ENCODE measurements around the gene MCUR1. TPM values are rescaled to one million over a fixed set of nuclear protein-coding genes. Genes with fewer than 3 reads are reported as not detected.
"Not testable (repeated sequence)": the region's sequence is repeated elsewhere in the genome, so short reads cannot be mapped to it uniquely, and the experiment has no call there.

MCUR1 gene
- 10 to 100 TPM in 6 of 8 experiments, 1 to 10 TPM in 2; 8.1 to 27.4 (median 13.4) TPM for total RNA-seq

- in situ Hi-C loops (cut with MboI; ENCODE audit: low pct_unique_long_range_greater_than_20kb in 2 of 9, low sequenced_read_pairs in 9 of 9, unreplicated experiment in 9 of 9): no loop called here
- 0 to 5% (median 0%) methylated on average over 1 to 22 of the region's 81 CpGs; no CpG with 5 or more reads in 2 of the 10 experiments for WGBS, 10 experiments
Observed at GRCh38 chr6:13814176-13814937, at the start of gene MCUR1. TSS of gene MCUR1 (minus strand) at chr6:13814557. CDS start at chr6:13814429, 128 bp downstream.

GRCh38 chr6:13863699-13864155 is 49.4 kb upstream of the MCUR1 start:
- H3K27ac ChIP-seq: no peak overlapping the region
- in situ Hi-C loops (cut with MboI; ENCODE audit: low pct_unique_long_range_greater_than_20kb in 2 of 9, low sequenced_read_pairs in 9 of 9, unreplicated experiment in 9 of 9): no loop called here
- H3K4me3 ChIP-seq: no peak overlapping the region
- WGBS, 10 experiments: 0 to 82% (median 68%) methylated on average over 1 to 2 of the region's 2 CpGs; no CpG with 5 or more reads in 3 of the 10 experiments
- H3K4me1 ChIP-seq (replicated peaks in 1 of 2): no peaks in the 10 kb centered on the region
- ATAC-seq (replicated peaks in 6 of 8): peak in 1 of 8 experiments; percentile 31

More at GRCh38 chr6:13814176-13814937, at the start of gene MCUR1:
- Histone ChIP-seq H3K4me3 (peak within 1 kb of the TSS; percentile 54 to 90 (median 84)), H3K27ac (peak within 1 kb of the TSS; percentile 93 to 94), H3K4me1 (replicated peaks in 1 of 2) (peaks cover 7 to 11% of the 10 kb centered on the region in 2 donors)
- ATAC-seq (replicated peaks in 6 of 8): peak; percentile 73 to 89 (median 87)

GRCh38 chr6:13860556-13861185 is 46.3 kb upstream of the MCUR1 start:
- H3K4me3 ChIP-seq: peak overlapping the region in 2 of 5 donors; percentile 20 to 27
- 96 to 100% (median 100%) methylated on average over 1 to 2 of the region's 3 CpGs; no CpG with 5 or more reads in 6 of the 10 experiments for WGBS, 10 experiments
- in situ Hi-C loops (cut with MboI; ENCODE audit: low pct_unique_long_range_greater_than_20kb in 2 of 9, low sequenced_read_pairs in 9 of 9, unreplicated experiment in 9 of 9); H3K27ac ChIP-seq; H3K4me1 ChIP-seq (replicated peaks in 1 of 2): not testable (repeated sequence)
- peak in 4 of 8 experiments; percentile 11 to 55 (median 32) for ATAC-seq (replicated peaks in 6 of 8)

GRCh38 chr6:13859871-13860555 is 45.7 kb upstream of the MCUR1 start:
- in situ Hi-C loops (cut with MboI; ENCODE audit: low pct_unique_long_range_greater_than_20kb in 2 of 9, low sequenced_read_pairs in 9 of 9, unreplicated experiment in 9 of 9): no loop called here
- WGBS, 10 experiments: 29 to 75% (median 54%) methylated on average over 2 to 11 of the region's 66 CpGs; no CpG with 5 or more reads in 5 of the 10 experiments

GRCh38 chr6:13854716-13855250 is 40.4 kb upstream of the MCUR1 start:
- H3K4me3 ChIP-seq: no peak overlapping the region
- in situ Hi-C loops (cut with MboI; ENCODE audit: low pct_unique_long_range_greater_than_20kb in 2 of 9, low sequenced_read_pairs in 9 of 9, unreplicated experiment in 9 of 9): no loop called here
- H3K27ac ChIP-seq: no peak overlapping the region
- no peak for ATAC-seq (replicated peaks in 6 of 8)
- 85 to 100% (median 96%) methylated on average over 1 to 20 of the region's 34 CpGs; no CpG with 5 or more reads in 6 of the 10 experiments for WGBS, 10 experiments
- no peaks in the 10 kb centered on the region for H3K4me1 ChIP-seq (replicated peaks in 1 of 2)

More at GRCh38 chr6:13859871-13860555, 45.7 kb upstream of the MCUR1 start:
- H3K27ac ChIP-seq: no peak overlapping the region
- peak overlapping the region in 3 of 5 donors; percentile 20 to 29 (median 27) for H3K4me3 ChIP-seq
- no peaks in the 10 kb centered on the region for H3K4me1 ChIP-seq (replicated peaks in 1 of 2)
- peak in 5 of 8 experiments; percentile 38 to 70 (median 66) for ATAC-seq (replicated peaks in 6 of 8)

- WGBS, 10 experiments: 67 to 100% (median 79%) methylated on average over 1 to 3 of the region's 5 CpGs; no CpG with 5 or more reads in 2 of the 10 experiments
- no peak for ATAC-seq (replicated peaks in 6 of 8)
- Histone ChIP-seq H3K4me1 (replicated peaks in 1 of 2) (no peaks in the 10 kb centered on the region), H3K4me3 (no peak overlapping the region), H3K27ac (no peak overlapping the region)
- in situ Hi-C loops (cut with MboI; ENCODE audit: low pct_unique_long_range_greater_than_20kb in 2 of 9, low sequenced_read_pairs in 9 of 9, unreplicated experiment in 9 of 9): no loop called here
Observed at GRCh38 chr6:13853871-13854270, 39.5 kb upstream of the MCUR1 start.

- Histone ChIP-seq H3K27ac (no peak overlapping the region), H3K4me3 (no peak overlapping the region), H3K4me1 (replicated peaks in 1 of 2) (peaks cover 6 to 11% of the 10 kb centered on the region in 2 donors)
- in situ Hi-C loops (cut with MboI; ENCODE audit: low pct_unique_long_range_greater_than_20kb in 2 of 9, low sequenced_read_pairs in 9 of 9, unreplicated experiment in 9 of 9): no loop called here
- no peak for ATAC-seq (replicated peaks in 6 of 8)
- 46 to 100% (median 94%) methylated on average over 1 to 2 of the region's 2 CpGs; no CpG with 5 or more reads in 3 of the 10 experiments for WGBS, 10 experiments
Observed at GRCh38 chr6:13851803-13852202, 37.4 kb upstream of the MCUR1 start.

- no peak overlapping the region for H3K27ac ChIP-seq
- in situ Hi-C loops (cut with MboI; ENCODE audit: low pct_unique_long_range_greater_than_20kb in 2 of 9, low sequenced_read_pairs in 9 of 9, unreplicated experiment in 9 of 9): no loop called here
- peaks cover 6 to 13% of the 10 kb centered on the region in 2 donors for H3K4me1 ChIP-seq (replicated peaks in 1 of 2)
- WGBS, 10 experiments: 60 to 100% (median 92%) methylated on average over 1 to 3 of the region's 3 CpGs; no CpG with 5 or more reads in 6 of the 10 experiments
- ATAC-seq (replicated peaks in 6 of 8): no peak
- H3K4me3 ChIP-seq: no peak overlapping the region
Observed at GRCh38 chr6:13851330-13851729, 37.0 kb upstream of the MCUR1 start.

- H3K4me3 ChIP-seq; in situ Hi-C loops (cut with MboI; ENCODE audit: low pct_unique_long_range_greater_than_20kb in 2 of 9, low sequenced_read_pairs in 9 of 9, unreplicated experiment in 9 of 9); ATAC-seq (replicated peaks in 6 of 8); H3K27ac ChIP-seq: not testable (repeated sequence)
- WGBS, 10 experiments: 65 to 100% (median 83%) methylated on average over 1 to 5 of the region's 5 CpGs; no CpG with 5 or more reads in 6 of the 10 experiments
- H3K4me1 ChIP-seq (replicated peaks in 1 of 2): peaks cover 6 to 13% of the 10 kb centered on the region in 2 donors
Observed at GRCh38 chr6:13850690-13851089, 36.3 kb upstream of the MCUR1 start.

- peaks cover 6 to 13% of the 10 kb centered on the region in 2 donors for H3K4me1 ChIP-seq (replicated peaks in 1 of 2)
- no peak overlapping the region for H3K4me3 ChIP-seq
- ATAC-seq (replicated peaks in 6 of 8): peak in 4 of 8 experiments; percentile 50 to 88 (median 66)
- H3K27ac ChIP-seq: no peak overlapping the region
- 20 to 100% (median 94%) methylated on average over 1 to 5 of the region's 5 CpGs; no CpG with 5 or more reads in 3 of the 10 experiments for WGBS, 10 experiments
- in situ Hi-C loops (cut with MboI; ENCODE audit: low pct_unique_long_range_greater_than_20kb in 2 of 9, low sequenced_read_pairs in 9 of 9, unreplicated experiment in 9 of 9): no loop called here
Observed at GRCh38 chr6:13848522-13849150, 34.3 kb upstream of the MCUR1 start.

- in situ Hi-C loops (cut with MboI; ENCODE audit: low pct_unique_long_range_greater_than_20kb in 2 of 9, low sequenced_read_pairs in 9 of 9, unreplicated experiment in 9 of 9): no loop called here
- Histone ChIP-seq H3K4me3 (peak overlapping the region in 1 of 5 donors; percentile 13), H3K4me1 (replicated peaks in 1 of 2) (peaks cover 6 to 13% of the 10 kb centered on the region in 2 donors), H3K27ac (peak overlapping the region in 1 of 2 donors; percentile 37)
- ATAC-seq (replicated peaks in 6 of 8): peak in 2 of 8 experiments; percentile 13 to 20
- whole genome bisulfite sequencing, 10 experiments: 37 to 87% (median 60%) methylated on average over 5 to 9 of the region's 11 CpGs; no CpG with 5 or more reads in 1 of the 10 experiments
Observed at GRCh38 chr6:13847326-13848050, 33.1 kb upstream of the MCUR1 start.

All from motor neuron (in vitro differentiated cells).